Measurements from ENCODE around the gene CDIP1.

CDIP1 gene

GRCh38 chr16:4556112-4556511 lies 17.5 kb upstream of the CDIP1 start, which contains the start of gene C16orf96:
Gene C16orf96 (plus strand): TSS chr16:4556340. CDS start chr16:4556490, 150 bp downstream.
- Histone ChIP-seq H3K4me3 (ENCODE audit: low read depth, low read length) (no peak within 1 kb of the TSS), H3K27ac (no peak within 1 kb of the TSS), H3K36me3 (replicated peaks) (no peaks in the 10 kb centered on the region), H3K27me3 (replicated peaks) (peaks cover 10% of the 10 kb centered on the region)
- TF ChIP-seq CTCF (IDR thresholded peaks at IDR 0.05; ENCODE audit: low read depth, low read length, missing control alignments): no peak
- DNase-seq: peak; percentile 16
- in situ Hi-C loops (cut with HindIII; ENCODE audit: low pct_ligation_motif_present, low sequenced_read_pairs): no loop called here

DNA sequence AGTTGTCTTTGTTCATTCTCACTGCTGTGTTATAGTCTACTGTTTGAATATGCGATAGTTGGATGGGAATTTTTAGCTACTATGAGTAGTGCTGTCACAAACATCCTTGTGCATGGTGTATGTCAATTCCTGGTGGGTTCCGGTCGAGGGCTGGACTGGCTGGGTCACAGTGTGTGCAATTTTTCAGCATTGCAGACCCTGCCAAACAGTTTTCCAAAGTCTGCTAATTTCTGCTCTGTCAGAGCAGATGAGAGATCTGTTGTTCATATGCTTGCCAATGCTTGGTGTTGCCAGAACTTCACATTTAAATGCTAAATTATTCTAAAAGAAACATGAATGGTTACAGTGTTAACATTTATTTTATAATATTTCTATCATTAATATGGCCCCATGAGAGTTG lies 14.0 kb upstream of the CDIP1 start:
- no peak for DNase-seq
- Histone ChIP-seq H3K27me3 (replicated peaks) (peaks cover 10% of the 10 kb centered on the region), H3K4me3 (ENCODE audit: low read depth, low read length) (no peak overlapping the region), H3K27ac (no peak overlapping the region), H3K36me3 (replicated peaks) (no peaks in the 10 kb centered on the region)
- in situ Hi-C loops (cut with HindIII; ENCODE audit: low pct_ligation_motif_present, low sequenced_read_pairs): no loop called here
- TF ChIP-seq CTCF (IDR thresholded peaks at IDR 0.05; ENCODE audit: low read depth, low read length, missing control alignments): no peak

- Histone ChIP-seq H3K36me3 (replicated peaks) (no peaks in the 10 kb centered on the region), H3K27ac (no peak overlapping the region), H3K27me3 (replicated peaks) (peaks cover 10% of the 10 kb centered on the region), H3K4me3 (ENCODE audit: low read depth, low read length) (no peak overlapping the region)
- no peak for DNase-seq
- TF ChIP-seq CTCF (IDR thresholded peaks at IDR 0.05; ENCODE audit: low read depth, low read length, missing control alignments): no peak
- in situ Hi-C loops (cut with HindIII; ENCODE audit: low pct_ligation_motif_present, low sequenced_read_pairs): no loop called here
These were observed 12.0 kb upstream of the CDIP1 start for GRCh38 chr16:4550591-4550990.

- Histone ChIP-seq H3K27ac (no peak overlapping the region), H3K4me3 (ENCODE audit: low read depth, low read length) (no peak overlapping the region), H3K27me3 (replicated peaks) (peaks cover 4% of the 10 kb centered on the region), H3K36me3 (replicated peaks) (no peaks in the 10 kb centered on the region)
- in situ Hi-C loops (cut with HindIII; ENCODE audit: low pct_ligation_motif_present, low sequenced_read_pairs): no loop called here
- DNase-seq: no peak
- TF ChIP-seq CTCF (IDR thresholded peaks at IDR 0.05; ENCODE audit: low read depth, low read length, missing control alignments): no peak
These were observed 9.6 kb upstream of the CDIP1 start for GRCh38 chr16:4548124-4548523.

- no peak overlapping the region for H3K27ac ChIP-seq
- no peaks in the 10 kb centered on the region for H3K27me3 ChIP-seq (replicated peaks)
- no peak for TF ChIP-seq CTCF (IDR thresholded peaks at IDR 0.05; ENCODE audit: low read depth, low read length, missing control alignments)
- DNase-seq: no peak
- no peaks in the 10 kb centered on the region for H3K36me3 ChIP-seq (replicated peaks)
- no peak overlapping the region for H3K4me3 ChIP-seq (ENCODE audit: low read depth, low read length)
- in situ Hi-C loops (cut with HindIII; ENCODE audit: low pct_ligation_motif_present, low sequenced_read_pairs): no loop called here
These were observed 5.9 kb upstream of the CDIP1 start for GRCh38 chr16:4544473-4544872.

DNA sequence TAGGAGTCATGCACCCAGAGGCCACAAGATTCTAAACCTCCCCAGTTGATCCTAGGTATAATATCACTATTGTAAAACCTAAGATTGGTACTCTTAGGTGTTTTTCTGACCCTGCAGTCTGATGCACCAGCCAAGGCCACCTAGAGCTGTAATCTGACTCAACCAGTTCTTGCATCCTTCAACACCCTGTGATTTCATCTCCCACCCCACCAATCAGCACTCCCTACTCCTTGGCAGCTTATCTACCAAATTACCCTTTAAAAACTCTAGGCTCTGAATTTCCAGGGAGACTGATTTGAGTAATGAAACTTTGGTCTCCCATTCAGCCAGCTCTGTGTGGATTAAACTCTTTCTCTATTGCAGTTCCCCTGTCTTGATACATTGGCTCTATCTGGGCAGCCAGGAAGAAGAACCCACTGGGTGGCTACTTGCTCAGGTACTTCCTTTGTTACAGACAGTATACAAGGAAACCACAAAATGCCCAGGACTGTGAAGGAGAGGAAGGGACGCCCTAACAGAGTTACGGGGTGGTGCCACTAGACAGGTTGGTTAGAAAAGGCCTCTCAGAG lies 1.2 kb upstream of the CDIP1 start:
- no peak overlapping the region for H3K4me3 ChIP-seq (ENCODE audit: low read depth, low read length)
- no peak for TF ChIP-seq CTCF (IDR thresholded peaks at IDR 0.05; ENCODE audit: low read depth, low read length, missing control alignments)
- no peak overlapping the region for H3K27ac ChIP-seq
- in situ Hi-C loops (cut with HindIII; ENCODE audit: low pct_ligation_motif_present, low sequenced_read_pairs): no loop called here
- no peak for DNase-seq
- no peaks in the 10 kb centered on the region for H3K27me3 ChIP-seq (replicated peaks)
- H3K36me3 ChIP-seq (replicated peaks): no peaks in the 10 kb centered on the region
